ENCODE results near the gene LARP1.
A peak's percentile ranks its signal among the peaks of the same experiment; 100 is the strongest.

LARP1 gene

DNA sequence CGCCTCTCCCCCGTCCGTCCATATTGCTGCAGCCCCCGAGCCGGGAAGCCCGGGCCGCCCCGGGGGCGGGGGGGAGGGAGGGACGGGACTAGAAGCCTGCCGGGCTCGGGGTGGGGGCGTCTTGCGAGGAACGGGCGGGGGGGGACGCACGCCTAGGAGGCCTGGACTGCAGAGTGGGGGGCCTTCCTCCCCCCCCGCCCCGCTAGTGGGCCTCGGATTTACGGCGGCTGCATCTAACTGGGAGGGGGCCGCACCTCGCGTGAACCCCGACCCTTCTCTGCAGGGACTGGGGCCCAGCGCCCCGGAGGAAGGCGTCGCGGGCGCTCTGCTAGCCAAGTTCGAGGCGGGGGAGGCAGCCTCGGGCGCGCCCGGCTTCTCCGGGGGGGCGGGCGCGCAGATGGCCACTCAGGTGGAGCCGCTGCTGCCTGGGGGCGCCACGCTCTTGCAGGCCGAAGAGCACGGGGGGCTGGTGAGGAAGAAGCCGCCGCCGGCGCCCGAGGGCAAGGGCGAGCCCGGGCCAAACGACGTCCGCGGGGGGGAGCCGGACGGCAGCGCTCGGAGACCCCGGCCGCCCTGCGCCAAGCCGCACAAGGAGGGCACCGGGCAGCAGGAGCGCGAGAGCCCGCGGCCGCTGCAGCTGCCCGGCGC is at the start of gene LARP1:
Gene LARP1 (plus strand): TSS at position 17 of the 648 bp plus-strand sequence. CDS start 381 bp downstream, at position 398.
- Histone ChIP-seq H3K9me3 (ENCODE audit: control insufficient read depth, low read length) (no peaks in the 10 kb centered on the region), H3K4me3 (ENCODE audit: low read length) (peak within 1 kb of the TSS; percentile 96), H3K36me3 (ENCODE audit: control insufficient read depth, insufficient read depth, low read length, severe bottlenecking) (no peaks in the 10 kb centered on the region), H3K27me3 (replicated peaks; ENCODE audit: control insufficient read depth, insufficient read depth, low read length) (no peaks in the 10 kb centered on the region), H3K4me1 (ENCODE audit: control insufficient read depth, insufficient read depth, low read length) (peaks cover 48% of the 10 kb centered on the region), H3K9ac (ENCODE audit: low read length) (peak within 1 kb of the TSS; percentile 99)
- DNase-seq (ENCODE audit: low read depth): peak; percentile 61

DNA sequence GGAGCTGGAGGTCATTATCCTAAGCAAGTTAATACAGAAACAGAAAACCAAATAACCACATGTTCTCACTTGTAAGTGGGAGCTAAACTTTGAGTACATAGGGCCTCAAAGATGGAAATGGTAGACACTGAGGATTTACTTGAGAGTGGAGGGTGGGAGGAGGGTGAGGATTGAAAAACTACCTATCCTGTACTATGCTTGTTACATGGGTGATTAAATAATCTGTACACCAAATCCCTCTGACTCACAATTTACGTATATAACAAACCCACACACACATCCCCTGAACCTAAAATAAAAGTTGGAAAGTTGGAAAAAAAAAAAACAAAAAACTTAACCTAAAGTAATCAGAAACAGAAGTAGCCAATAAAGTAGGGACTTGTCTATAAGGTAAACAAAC is 48.8 kb upstream of the LARP1 start:
- H3K4me1 ChIP-seq (ENCODE audit: control insufficient read depth, insufficient read depth, low read length): peaks cover 8% of the 10 kb centered on the region

DNA sequence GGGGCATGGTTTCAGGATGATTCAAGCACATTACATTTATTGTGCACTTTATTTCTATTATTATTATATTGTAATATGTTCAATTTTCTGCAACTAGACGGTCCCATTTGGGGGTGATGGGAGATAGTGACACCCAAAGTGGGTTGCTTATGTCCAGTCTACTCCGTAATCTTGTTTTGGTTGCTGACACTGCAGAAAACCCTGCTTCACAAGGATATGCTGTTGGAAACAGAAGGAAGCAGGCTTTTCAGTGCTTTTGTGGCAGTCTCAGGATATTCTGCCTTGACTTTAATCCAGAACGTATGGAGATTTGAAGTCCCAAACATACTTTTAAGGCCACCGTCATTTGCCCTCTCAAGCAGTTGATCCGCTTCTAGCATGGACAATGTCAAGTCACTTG is 47.5 kb upstream of the LARP1 start:
- Histone ChIP-seq H3K9me3 (ENCODE audit: control insufficient read depth, low read length) (no peaks in the 10 kb centered on the region), H3K27me3 (replicated peaks; ENCODE audit: control insufficient read depth, insufficient read depth, low read length) (no peaks in the 10 kb centered on the region), H3K4me1 (ENCODE audit: control insufficient read depth, insufficient read depth, low read length) (peaks cover 8% of the 10 kb centered on the region), H3K4me3 (ENCODE audit: low read length) (no peak overlapping the region), H3K36me3 (ENCODE audit: control insufficient read depth, insufficient read depth, low read length, severe bottlenecking) (no peaks in the 10 kb centered on the region), H3K9ac (ENCODE audit: low read length) (no peak overlapping the region)
- no peak for DNase-seq (ENCODE audit: low read depth)

More for the DNA sequence above, 48.8 kb upstream of the LARP1 start:
- no peak overlapping the region for H3K4me3 ChIP-seq (ENCODE audit: low read length)
- no peaks in the 10 kb centered on the region for H3K27me3 ChIP-seq (replicated peaks; ENCODE audit: control insufficient read depth, insufficient read depth, low read length)
- no peaks in the 10 kb centered on the region for H3K36me3 ChIP-seq (ENCODE audit: control insufficient read depth, insufficient read depth, low read length, severe bottlenecking)
- DNase-seq (ENCODE audit: low read depth): no peak
- H3K9me3 ChIP-seq (ENCODE audit: control insufficient read depth, low read length): no peaks in the 10 kb centered on the region
- H3K9ac ChIP-seq (ENCODE audit: low read length): no peak overlapping the region

DNA sequence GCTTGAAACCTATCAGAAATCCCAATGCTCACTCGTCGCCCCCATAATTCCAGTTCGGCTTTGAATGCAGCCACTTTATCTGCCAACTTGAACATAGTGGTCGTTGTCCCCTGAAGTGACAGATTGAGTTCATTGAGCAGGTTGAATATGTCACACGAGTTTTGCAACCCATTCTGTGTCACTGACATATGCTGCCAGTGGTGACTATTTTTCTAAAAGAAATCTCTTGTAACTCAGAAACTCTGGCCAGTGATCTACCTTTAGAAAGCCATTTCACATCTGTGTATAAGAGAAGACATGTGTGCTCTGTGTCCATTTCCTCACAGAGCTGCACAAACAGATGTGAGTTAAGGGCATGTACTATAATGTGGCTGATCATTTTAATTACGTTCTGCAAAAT is 47.0 kb upstream of the LARP1 start:
- Histone ChIP-seq H3K9me3 (ENCODE audit: control insufficient read depth, low read length) (no peaks in the 10 kb centered on the region), H3K4me1 (ENCODE audit: control insufficient read depth, insufficient read depth, low read length) (peaks cover 12% of the 10 kb centered on the region), H3K36me3 (ENCODE audit: control insufficient read depth, insufficient read depth, low read length, severe bottlenecking) (no peaks in the 10 kb centered on the region), H3K4me3 (ENCODE audit: low read length) (no peak overlapping the region), H3K9ac (ENCODE audit: low read length) (no peak overlapping the region), H3K27me3 (replicated peaks; ENCODE audit: control insufficient read depth, insufficient read depth, low read length) (no peaks in the 10 kb centered on the region)
- no peak for DNase-seq (ENCODE audit: low read depth)

DNA sequence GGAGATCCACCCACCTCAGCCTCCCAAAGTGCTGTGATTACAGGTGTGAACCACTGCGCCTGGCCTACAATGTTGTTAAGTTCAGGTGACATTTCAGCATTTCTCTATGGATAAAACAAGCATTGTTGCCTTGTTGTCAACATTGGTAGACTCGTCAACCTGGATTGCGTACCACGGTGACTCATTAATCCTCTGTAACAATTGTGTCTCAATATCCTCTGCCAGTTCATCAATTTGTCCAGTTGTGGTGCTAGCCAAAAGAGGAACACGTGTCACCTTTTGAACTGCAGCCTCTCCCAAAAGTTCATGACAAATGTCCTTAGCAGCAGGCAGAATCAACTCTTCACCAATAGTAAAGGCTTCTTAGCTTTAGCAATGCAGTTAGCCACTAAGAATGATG is 46.3 kb upstream of the LARP1 start:
- H3K9me3 ChIP-seq (ENCODE audit: control insufficient read depth, low read length): no peaks in the 10 kb centered on the region
- DNase-seq (ENCODE audit: low read depth): no peak
- no peak overlapping the region for H3K9ac ChIP-seq (ENCODE audit: low read length)
- peaks cover 19% of the 10 kb centered on the region for H3K4me1 ChIP-seq (ENCODE audit: control insufficient read depth, insufficient read depth, low read length)
- no peaks in the 10 kb centered on the region for H3K36me3 ChIP-seq (ENCODE audit: control insufficient read depth, insufficient read depth, low read length, severe bottlenecking)
- no peaks in the 10 kb centered on the region for H3K27me3 ChIP-seq (replicated peaks; ENCODE audit: control insufficient read depth, insufficient read depth, low read length)
- no peak overlapping the region for H3K4me3 ChIP-seq (ENCODE audit: low read length)

DNA sequence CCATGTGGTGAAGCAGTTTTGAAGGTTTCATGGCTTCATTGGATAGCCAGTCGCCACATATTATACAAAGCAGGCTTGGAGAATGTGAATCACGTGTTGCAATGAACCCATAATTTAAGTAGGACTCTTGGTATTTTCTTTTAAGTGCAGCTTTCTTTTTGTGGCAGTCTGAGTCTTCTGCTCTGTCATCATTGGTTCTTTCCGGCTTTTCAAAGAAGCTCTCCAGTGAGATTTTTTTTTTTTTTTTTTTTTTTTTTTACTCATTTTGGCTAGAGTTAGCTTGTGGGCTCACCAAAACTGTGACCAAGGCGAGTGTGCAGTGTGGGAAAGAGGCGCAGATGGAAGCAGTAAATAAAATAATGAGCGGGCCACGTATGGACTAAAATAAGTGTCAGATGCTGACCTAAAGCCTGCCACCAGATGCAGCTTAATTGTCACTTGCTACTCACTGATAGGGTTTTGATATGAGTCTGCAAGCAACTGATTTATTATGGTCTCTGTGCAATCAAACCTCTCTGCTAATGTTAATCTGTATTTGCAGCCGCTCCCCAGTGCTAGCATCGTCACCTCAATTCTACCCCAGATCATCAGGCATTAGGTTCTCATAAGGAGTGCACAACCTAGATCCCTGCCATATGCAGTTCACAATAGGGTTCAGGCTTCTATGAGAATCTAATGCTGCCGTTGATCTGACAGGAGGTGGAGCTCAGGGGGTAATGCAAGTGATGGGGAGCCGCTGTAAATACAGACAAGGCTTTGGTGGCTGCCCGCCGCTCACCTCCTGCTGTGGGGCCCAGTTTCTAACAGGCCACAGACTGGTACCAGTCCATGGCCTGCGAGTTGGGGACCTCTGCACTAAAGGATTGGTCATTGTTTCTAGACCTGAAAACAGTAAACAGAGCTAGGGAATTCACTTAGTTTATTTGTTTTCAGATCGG is 45.5 kb upstream of the LARP1 start:
- Histone ChIP-seq H3K4me3 (ENCODE audit: low read length) (no peak overlapping the region), H3K4me1 (ENCODE audit: control insufficient read depth, insufficient read depth, low read length) (peaks cover 26% of the 10 kb centered on the region), H3K36me3 (ENCODE audit: control insufficient read depth, insufficient read depth, low read length, severe bottlenecking) (no peaks in the 10 kb centered on the region), H3K9me3 (ENCODE audit: control insufficient read depth, low read length) (no peaks in the 10 kb centered on the region), H3K27me3 (replicated peaks; ENCODE audit: control insufficient read depth, insufficient read depth, low read length) (no peaks in the 10 kb centered on the region), H3K9ac (ENCODE audit: low read length) (no peak overlapping the region)
- DNase-seq (ENCODE audit: low read depth): no peak

DNA sequence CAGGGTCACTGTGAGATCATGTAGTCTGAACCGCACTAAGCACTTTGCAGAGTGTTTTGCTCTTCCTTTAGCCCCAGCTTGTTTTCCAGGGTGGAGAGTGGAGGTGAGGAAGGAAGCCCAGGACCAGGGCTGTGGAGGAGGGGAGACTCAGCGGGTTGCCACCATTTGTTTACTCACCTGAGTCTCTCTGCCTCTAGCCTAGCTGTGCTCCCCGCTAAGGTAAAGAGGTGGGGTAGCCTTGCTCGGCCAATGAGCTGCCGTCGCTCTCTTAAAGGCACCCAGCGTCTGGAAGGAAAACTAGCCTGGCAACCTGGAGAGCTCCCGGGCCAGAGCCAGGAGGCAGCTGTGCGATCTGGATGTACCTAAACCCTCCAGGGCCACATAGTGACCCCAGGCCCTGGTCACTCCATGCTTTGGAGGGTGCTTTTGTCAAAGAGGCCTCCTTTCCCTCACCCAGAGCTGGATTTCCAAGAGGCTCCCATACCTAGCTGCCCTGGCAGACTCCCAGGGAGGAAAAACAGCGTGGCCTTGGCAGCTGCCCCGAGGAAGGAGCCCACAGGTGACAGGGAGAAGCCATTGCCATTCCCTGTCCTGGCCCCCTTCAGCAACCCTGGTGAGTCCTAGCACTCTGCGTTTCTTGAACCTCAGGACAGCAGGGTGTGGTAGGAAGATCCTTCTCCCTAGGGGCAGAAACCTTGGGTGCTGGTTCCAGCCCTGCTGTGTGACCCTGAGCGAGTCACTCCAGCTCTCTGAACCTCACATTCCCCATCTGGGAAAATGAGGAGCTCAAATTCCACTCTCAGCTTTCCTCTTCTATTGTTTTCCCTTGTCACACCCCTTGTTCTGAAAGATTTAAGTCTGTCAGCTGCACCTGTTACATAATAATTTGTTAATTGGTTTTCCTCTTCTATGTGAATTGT is 42.4 kb upstream of the LARP1 start:
- Histone ChIP-seq H3K9me3 (ENCODE audit: control insufficient read depth, low read length) (no peaks in the 10 kb centered on the region), H3K36me3 (ENCODE audit: control insufficient read depth, insufficient read depth, low read length, severe bottlenecking) (no peaks in the 10 kb centered on the region), H3K4me1 (ENCODE audit: control insufficient read depth, insufficient read depth, low read length) (peaks cover 27% of the 10 kb centered on the region), H3K27me3 (replicated peaks; ENCODE audit: control insufficient read depth, insufficient read depth, low read length) (no peaks in the 10 kb centered on the region), H3K9ac (ENCODE audit: low read length) (no peak overlapping the region), H3K4me3 (ENCODE audit: low read length) (no peak overlapping the region)
- DNase-seq (ENCODE audit: low read depth): no peak

DNA sequence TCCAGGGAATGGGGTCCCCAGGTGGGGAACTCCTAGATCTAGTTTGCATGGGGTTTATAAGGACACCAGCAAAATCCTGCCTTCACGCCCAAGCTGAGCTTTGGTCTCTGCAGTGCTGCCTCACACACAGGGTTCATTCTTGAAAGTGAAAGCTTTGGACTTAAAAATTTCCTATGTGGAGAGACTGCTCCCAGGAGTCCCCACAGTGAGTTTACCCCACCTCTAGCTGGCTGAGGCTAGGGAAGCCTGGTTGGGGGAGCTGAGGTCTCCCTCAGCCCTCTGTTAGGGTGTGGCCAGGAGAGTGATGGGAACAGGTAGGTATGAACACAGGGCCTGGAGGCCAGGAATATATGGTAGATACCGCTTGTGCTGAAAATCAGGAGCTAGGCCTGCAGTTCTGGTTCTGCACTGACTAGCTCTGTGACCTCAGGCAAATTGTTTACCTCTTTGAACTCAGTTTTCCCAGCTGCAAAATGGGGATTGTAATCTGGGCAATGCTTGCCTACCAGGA is 41.5 kb upstream of the LARP1 start:
- Histone ChIP-seq H3K36me3 (ENCODE audit: control insufficient read depth, insufficient read depth, low read length, severe bottlenecking) (no peaks in the 10 kb centered on the region), H3K4me3 (ENCODE audit: low read length) (peak overlapping the region; percentile 44)
- DNase-seq (ENCODE audit: low read depth): peak; percentile 20

DNA sequence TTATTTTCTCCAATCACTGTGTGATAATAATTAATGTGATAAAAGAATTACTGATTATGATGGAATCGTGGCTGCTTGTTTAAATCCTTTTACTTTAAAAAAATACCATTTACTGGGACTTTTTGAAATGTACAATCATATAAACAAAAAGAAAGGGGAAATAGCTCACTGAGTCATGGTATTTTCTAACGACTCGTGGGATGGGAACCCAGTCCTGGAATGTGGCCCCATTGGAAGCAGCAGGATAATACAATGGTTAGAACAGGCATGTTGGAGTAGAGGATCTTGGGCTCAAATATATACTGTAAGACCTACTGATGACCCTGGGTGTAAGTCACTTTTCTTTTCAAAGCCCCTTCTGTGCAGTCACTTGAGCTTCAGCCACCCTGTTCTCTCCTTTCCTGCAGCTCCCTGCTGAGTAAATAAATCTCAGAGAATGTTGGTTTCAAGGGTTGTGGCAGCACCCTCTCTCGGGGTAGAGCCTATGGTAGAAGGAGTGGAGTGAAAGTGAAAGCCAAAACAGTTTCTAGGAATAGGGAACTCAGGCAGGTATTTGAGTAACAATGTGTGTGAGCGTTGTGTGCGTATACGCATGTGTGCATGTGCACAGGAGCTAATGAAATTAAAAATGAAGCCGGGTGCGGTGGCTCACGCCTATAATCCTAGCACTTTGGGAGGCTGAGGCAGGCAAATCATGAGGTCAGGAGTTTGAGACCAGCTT is 40.8 kb upstream of the LARP1 start:
- Histone ChIP-seq H3K27me3 (replicated peaks; ENCODE audit: control insufficient read depth, insufficient read depth, low read length) (no peaks in the 10 kb centered on the region), H3K4me3 (ENCODE audit: low read length) (peak overlapping the region; percentile 44), H3K4me1 (ENCODE audit: control insufficient read depth, insufficient read depth, low read length) (peaks cover 21% of the 10 kb centered on the region), H3K36me3 (ENCODE audit: control insufficient read depth, insufficient read depth, low read length, severe bottlenecking) (no peaks in the 10 kb centered on the region), H3K9me3 (ENCODE audit: control insufficient read depth, low read length) (no peaks in the 10 kb centered on the region), H3K9ac (ENCODE audit: low read length) (peak overlapping the region; percentile 29)
- peak; percentile 39 for DNase-seq (ENCODE audit: low read depth)

More for the DNA sequence above, 41.5 kb upstream of the LARP1 start:
- no peaks in the 10 kb centered on the region for H3K9me3 ChIP-seq (ENCODE audit: control insufficient read depth, low read length)
- H3K27me3 ChIP-seq (replicated peaks; ENCODE audit: control insufficient read depth, insufficient read depth, low read length): no peaks in the 10 kb centered on the region
- peaks cover 27% of the 10 kb centered on the region for H3K4me1 ChIP-seq (ENCODE audit: control insufficient read depth, insufficient read depth, low read length)
- H3K9ac ChIP-seq (ENCODE audit: low read length): peak overlapping the region; percentile 29

DNA sequence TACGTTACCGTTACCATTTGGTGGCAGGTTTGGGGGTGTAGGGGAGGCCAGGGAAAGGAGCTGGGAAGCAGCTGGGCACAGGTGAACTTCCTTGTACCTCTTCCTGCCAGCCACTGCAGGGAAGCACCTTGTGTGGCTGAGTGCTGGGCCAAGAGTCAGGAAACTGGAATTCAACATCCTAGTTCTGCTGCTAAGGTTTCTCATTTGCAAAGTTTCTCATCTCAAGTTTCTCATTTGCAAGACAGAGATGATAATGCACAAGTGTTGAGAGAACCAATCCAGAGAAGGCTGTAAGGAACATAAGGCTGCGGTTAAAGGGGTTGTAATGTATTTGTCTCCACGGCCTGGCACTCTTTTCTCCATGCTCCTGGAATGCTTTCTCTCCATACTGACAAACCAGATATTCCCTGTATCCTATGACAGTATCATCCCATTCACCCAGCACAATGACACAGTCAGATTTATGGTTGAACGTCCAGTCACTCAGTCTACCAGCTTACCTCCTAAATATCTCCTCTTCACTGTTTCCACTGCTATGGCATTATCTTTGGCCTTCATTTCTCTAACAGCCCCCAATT is 33.6 kb upstream of the LARP1 start:
- Histone ChIP-seq H3K4me1 (ENCODE audit: control insufficient read depth, insufficient read depth, low read length) (peaks cover 12% of the 10 kb centered on the region), H3K9ac (ENCODE audit: low read length) (no peak overlapping the region), H3K4me3 (ENCODE audit: low read length) (no peak overlapping the region), H3K27me3 (replicated peaks; ENCODE audit: control insufficient read depth, insufficient read depth, low read length) (no peaks in the 10 kb centered on the region), H3K9me3 (ENCODE audit: control insufficient read depth, low read length) (no peaks in the 10 kb centered on the region), H3K36me3 (ENCODE audit: control insufficient read depth, insufficient read depth, low read length, severe bottlenecking) (no peaks in the 10 kb centered on the region)
- no peak for DNase-seq (ENCODE audit: low read depth)
